K562 treated with DMSO at 1 percent for 4 hours (cell line): Measurements from ENCODE around the gene TMEM179B. TPM values are rescaled to one million over a fixed set of nuclear protein-coding genes. Genes with fewer than 3 reads are reported as not detected.

Experiments used
- total RNA-seq: library from RNA; unstranded; fragments of 300-600 nt; gene quantifications from 2 replicates; pipeline ENCODE4 v1.2.3, GENCODE V29; 2022; ENCODE audit not compliant: insufficient read depth

The TMEM179B gene, protein sequence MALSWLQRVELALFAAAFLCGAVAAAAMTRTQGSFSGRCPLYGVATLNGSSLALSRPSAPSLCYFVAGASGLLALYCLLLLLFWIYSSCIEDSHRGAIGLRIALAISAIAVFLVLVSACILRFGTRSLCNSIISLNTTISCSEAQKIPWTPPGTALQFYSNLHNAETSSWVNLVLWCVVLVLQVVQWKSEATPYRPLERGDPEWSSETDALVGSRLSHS
- total RNA-seq = 36.4 and 44.9 TPM in 2 replicates

DNA sequence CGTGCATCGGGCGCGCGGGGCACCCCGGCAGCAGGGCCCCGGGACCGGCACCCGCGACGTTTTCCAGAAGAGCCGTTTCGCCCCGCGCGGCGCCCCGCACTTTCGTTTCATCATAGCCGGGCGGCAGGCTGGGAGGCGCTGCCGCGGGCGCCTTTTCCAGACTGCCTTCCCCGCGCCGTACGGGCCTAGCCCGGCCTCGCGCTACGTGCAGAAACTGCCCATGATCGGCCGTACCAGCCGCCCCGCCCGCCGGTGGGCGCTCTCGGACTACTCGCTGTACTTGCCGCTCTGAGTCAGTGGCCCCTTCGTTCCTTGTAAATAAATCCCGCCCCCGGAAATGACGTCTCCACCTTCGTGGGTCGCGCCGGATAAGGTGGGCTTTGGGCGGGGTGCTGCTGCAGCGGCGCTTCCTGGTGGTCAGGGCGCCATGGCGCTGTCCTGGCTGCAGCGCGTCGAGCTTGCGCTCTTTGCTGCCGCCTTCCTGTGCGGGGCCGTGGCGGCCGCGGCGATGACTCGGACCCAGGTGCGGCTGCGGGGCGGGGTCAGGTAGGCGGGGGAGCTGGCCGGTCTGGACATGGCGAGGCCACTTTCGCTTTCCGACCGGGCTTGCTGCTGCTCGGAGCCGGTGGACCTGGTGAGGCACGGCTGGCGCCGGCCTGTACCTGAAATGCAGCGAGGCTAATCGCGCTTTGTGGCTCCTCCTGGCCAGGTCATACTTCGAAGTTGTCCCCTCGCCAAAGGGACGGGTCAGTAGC is at the start of gene TMEM179B:
TMEM179B (plus strand) TSS at position 398 of the 755 bp plus-strand sequence; CDS start at position 428, 30 bp downstream.

DNA sequence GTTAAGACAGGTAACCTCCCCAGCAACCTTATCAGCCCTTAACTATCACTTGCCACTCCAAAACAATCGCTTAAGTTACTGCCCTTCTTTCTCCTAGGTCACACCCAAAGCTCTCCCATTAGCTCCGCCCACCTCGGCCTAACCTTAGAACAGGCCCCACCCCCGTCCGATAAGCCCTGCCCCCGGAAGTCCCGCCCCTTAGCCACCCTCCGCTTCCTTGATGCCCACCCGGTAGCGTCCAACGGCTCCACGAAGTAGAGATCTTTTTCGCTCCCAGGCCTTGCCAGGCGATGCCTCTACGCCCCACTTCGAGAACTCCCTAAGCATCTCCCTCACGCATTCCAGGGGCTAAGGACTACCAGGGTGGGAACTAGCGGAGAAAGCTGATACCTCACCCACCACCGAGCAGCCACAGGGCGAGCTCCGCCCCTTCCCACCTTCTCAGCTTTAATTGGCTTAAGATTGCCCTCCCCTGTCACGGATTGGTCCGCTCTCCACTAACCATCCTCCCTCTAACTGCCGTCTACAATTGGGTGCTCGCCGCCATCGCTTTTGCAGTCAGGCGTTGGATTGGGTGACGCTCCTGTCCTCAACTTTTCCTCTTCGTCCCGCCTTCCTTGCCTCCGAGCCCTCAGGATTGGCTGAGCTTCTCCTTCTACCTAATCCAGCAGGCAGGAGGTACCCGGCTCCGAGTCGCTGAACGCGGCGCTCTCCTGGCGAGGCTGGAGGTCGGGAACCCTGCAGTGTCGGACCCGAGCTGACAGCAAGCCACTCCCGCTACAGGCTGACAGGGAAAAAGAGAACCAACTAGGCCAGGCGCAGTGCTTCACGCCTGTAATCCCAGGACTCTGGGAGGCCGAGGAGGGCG is 33.2 kb upstream of the TMEM179B start, which contains the start of gene ZBTB3:
ZBTB3 (minus strand) TSS at position 425 of the 868 bp plus-strand sequence. CDS start 496 bp downstream, outside the sequence.

DNA sequence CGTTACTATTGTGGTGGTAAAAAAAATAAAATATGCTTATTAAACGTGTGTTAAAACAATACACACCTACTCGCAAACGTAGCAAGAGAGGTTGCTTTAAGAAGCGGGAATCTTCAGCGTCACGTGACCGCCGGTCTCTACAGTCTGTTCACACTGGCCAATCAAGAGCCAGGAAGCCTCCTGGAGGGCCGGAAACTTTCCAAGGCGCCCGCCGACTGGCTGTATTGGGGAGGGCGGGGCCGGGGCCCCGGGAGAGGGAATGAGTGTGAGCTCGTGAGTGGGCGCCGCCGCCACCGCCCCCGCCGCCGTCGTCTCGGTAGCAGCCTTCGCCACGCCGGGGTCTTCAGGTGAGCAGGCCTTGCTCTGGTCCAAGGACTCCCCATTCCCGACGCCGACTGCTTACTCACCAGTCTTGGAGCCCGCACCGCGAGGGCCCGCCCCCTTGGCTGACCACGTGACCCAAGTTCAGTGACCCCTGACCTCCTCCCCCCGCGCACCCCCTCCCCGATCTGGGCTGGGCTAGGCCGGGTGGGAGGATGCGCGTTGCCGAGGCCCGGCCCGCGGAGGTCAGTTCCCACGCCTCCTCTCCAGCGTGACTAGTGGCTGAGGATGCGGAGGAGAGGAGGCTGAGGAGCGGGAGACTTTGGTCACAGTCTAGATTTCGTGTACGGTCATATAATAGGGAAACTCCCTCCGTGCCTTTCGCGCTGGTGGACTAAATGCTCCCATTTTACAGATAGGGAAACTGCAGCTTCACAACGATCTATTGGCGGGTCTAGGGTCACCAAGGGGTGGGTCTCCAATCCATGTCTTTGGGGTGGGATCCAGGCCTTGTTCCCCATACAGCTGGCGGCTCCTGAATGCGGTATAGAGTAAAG is 15.8 kb upstream of the TMEM179B start, which contains the start of gene TAF6L:
TAF6L (plus strand) TSS at position 253 of the 878 bp plus-strand sequence. CDS start 4,388 bp downstream, outside the sequence.

DNA sequence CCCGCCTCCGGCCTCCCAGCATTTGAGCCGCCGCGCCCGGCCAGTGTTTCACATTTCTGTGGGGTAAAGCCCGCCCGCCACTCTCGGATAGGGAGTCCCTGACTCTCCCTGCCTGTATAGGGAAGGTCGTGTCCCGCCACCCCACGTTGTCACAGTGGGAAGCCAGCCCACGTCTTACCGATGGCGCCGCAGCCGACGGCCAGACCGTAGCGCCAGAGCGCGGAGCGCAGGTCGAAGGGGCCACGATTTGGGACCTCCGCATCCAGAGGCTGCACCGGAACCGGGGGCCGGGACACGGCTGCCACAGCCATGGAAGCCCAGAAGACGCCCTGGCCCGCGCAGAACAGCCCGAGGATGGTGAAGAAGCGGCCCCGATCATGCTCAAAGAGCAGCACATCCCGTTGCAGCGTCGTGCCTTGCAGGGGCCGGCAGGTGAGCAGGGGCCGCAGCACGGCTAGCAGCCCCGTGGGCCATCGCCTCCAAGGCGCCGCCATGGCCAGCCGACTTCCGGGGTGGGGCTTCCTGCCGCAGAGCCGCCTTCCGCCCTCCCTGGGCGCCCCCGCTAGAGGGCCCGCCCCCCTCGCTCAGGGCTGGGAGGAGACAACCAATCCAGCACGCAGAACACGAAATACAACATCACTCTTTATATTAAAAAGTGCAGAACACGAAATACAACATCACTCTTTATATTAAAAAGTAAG is 4.4 kb downstream of the TMEM179B start, which contains the start of gene TMEM223:
TMEM223 (minus strand) TSS at position 506 of the 701 bp plus-strand sequence; CDS start at position 494, 12 bp downstream.

DNA sequence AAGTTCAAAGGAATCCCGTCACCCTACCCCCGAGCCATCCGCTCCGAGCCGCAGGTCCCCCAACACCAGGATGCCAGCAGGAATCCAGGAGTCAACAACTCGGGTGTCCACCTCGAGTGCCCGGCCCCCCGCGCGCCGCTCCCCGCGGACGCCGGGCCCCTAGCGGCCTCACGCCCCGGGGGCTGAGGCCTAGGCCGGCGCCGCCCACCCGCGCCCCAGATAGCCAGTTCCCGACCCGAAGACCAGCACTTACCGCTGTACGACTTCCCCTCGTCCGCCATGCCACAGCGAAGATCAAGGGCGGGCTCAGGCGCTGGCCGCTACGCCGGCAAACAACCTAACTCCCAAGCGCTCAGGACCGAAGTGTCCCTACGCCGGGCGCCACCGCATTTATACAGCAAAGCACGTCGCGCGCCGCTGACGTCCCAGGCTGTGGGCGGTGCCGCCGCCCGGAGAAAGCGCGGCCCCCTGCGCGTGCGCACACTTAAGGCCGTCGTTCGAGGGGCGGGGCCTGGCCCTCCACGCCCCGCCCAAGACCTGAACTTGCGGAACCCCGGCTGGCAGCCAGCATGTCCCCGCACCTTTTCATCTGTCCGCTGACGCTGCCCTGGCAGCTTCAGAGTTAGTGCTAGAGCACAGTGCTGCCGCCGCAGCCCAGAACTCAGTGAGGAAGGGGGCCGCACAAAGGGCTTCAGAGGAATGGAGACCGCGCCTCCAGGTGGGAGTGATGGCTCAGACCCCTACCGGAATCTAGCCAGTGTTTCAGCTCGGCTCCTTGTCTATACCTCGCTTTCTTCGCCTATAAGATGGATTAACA is 18.1 kb downstream of the TMEM179B start, which contains the start of gene NXF1:
NXF1 (minus strand) TSS at position 365 of the 817 bp plus-strand sequence; CDS start at position 281, 84 bp downstream.

DNA sequence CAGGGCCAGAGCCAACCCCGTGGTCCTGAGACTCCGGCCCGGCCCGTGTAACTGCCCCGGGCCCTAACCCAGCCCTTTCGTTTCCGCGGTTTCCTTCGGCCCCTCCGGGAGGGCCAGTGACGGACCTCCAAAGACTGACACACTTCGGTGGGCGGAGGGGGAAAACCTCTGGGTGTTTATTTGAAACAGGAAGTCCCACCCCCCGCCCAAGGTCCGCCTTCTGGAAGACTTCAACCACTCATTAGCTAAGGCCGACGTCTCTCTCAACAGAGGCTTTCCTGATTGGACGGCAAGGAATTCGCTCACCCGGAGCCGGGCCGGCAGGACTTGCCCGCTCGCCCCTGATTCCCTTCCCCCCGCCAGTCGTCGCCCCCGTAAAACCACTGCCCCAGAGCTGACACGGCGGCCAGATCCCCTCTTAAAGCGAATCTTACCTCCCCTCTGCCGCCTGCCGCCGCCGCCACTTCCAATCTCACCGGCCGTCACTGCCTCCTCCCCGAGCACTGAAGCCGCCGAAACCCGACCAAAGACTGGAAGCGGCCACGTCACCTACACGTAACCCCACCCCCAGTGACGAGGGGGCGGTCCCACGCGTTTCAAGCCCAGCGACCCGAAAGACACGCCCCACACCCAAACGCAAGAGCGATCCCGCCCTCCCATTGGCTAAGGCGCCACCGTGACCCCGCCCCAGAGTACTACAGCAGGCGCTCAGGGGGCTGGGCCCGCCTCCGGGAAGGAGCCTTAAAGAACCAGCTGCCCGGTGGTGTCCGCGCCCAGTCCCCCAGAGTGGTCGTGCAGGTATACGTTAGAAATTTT is 44.5 kb downstream of the TMEM179B start, which contains the start of gene STX5:
STX5 (minus strand) TSS at position 532 of the 816 bp plus-strand sequence. CDS start 808 bp downstream, outside the sequence.

DNA sequence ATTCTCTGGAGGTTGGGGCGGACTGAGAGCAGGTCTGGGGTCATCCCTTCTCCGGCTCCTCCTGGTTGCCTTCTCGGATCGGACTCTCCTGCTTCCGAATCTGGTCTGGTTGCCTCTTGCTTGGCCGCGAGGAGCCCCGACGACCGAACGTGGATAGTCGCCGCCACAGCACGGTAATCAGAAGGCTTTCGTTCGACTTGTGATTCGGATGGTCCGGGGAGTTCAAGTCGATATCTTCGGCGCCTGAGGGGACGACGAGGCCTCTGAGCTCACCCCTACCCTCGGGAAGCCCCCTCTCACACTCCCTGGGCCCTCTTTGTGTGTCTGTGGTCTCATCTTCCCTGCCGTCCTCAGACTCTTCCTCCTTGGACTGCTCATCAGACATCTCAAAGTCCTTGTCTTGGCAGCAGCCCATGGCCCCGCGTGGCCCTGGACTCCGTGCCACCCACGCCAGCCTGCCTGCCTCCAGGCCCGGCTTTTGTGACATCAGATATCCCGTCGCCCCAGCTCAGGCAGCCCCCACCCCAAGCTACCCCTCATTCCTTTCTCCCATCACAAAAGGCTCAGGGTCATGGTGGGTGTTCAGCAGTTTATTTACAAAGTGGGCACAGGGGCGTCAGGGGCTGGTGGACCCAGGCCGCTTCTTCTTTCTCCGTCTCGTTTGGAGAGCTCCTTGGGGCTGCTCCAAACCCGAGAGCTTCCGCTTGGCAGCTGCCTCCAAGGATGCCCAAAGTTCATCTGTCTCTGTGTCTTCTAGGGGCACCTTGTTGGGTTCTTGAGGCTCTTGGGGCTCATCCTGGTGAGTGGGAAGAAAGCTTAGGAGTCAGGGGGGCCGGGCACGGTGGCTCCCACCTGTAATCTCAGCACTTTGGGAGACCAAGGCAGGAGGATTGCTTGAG is 45.4 kb downstream of the TMEM179B start, which contains the start of gene TEX54:
TEX54 (minus strand) TSS at position 506 of the 899 bp plus-strand sequence.

DNA sequence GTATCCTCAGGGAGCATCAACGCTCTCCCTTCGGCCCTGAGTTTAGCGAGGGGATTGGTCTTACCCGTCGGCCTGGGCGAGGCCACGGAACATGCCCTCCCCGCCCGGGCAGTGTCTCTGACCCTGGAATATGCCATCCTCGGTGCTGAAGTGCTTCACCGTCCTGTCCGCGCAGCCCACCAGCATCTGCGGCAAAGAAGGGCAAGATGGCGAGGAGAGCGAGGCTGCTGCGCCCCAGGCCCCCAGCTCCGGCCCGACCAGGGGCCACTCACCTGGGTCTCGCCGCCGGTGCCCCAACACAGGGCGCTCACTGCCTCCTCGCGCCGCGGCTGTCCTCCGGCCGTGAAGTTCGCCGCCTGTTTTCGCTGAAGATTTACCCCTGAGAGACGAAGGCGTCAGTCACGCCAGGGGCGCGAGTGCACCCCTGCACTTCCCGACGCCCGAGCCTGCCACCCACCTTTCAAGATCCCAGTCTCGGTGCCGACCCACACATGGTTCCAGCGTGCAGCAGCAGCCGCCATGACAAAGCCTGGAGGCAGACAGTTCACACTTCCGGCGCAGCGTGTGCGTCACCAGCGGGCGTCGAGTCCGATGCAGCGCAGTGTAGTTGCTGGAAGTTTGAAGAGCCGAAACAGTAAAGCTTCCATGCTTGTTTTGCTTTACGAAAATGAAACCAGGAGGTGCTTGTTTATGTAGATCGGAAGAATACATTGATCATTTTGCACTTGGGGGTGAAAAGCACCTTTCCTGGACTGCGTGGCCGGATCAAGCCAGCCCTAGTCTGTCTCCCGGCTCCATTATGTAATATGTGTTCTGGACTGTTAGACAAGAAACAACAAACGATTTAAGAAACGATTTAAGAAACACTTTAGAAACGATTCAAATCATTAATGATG is 52.1 kb downstream of the TMEM179B start, which contains the start of gene WDR74:
WDR74 (minus strand) TSS at position 541 of the 896 bp plus-strand sequence; CDS start at position 521, 20 bp downstream.

Other genes starting within 250 kb of the TMEM179B start
- 34.9 and 54.7 TPM in 2 replicates for gene AHNAK, start 240.6 kb upstream of the TMEM179B start, total RNA-seq
- 4,119 and 4,134 TPM in 2 replicates for gene EEF1G, start 213.5 kb upstream of the TMEM179B start, total RNA-seq
- 15.8 and 16.5 TPM in 2 replicates for gene TUT1, start 195.9 kb upstream of the TMEM179B start, total RNA-seq
- 79.1 and 104 TPM in 2 replicates for gene MTA2, start 185.5 kb upstream of the TMEM179B start, total RNA-seq
- 39.0 and 40.6 TPM in 2 replicates for gene EML3, start 174.6 kb upstream of the TMEM179B start, total RNA-seq
- 0.71 and 2.2 TPM in 2 replicates for gene ROM1, start 174.1 kb upstream of the TMEM179B start, total RNA-seq
- 80.5 and 90.3 TPM in 2 replicates for gene B3GAT3, start 165.4 kb upstream of the TMEM179B start, total RNA-seq
- 276 and 311 TPM in 2 replicates for gene GANAB, start 140.8 kb upstream of the TMEM179B start, total RNA-seq
- 20.2 and 24.0 TPM in 2 replicates for gene INTS5, start 134.1 kb upstream of the TMEM179B start, total RNA-seq
- gene C11orf98, start 122.2 kb upstream of the TMEM179B start, total RNA-seq = 105 and 114 TPM in 2 replicates
- 12.7 and 27.2 TPM in 2 replicates for gene CSKMT, start 122.1 kb upstream of the TMEM179B start, total RNA-seq
- 12.2 and 17.2 TPM in 2 replicates for gene UQCC3, start 115.7 kb upstream of the TMEM179B start, total RNA-seq
- 4.8 and 5.5 TPM in 2 replicates for gene LBHD1, start 115.1 kb upstream of the TMEM179B start, total RNA-seq
- gene UBXN1, start 108.3 kb upstream of the TMEM179B start, total RNA-seq = 282 and 316 TPM in 2 replicates
- 0.48 and 1.6 TPM in 2 replicates for gene LRRN4CL, start 97.9 kb upstream of the TMEM179B start, total RNA-seq
- 43.9 and 45.1 TPM in 2 replicates for gene BSCL2, start 80.0 kb upstream of the TMEM179B start, total RNA-seq
- gene GNG3, start 79.7 kb upstream of the TMEM179B start, total RNA-seq = 2.4 TPM in 1 of 2 replicates, not detected in the other
- 26.6 and 32.3 TPM in 2 replicates for gene HNRNPUL2, start 59.9 kb upstream of the TMEM179B start, total RNA-seq
- 35.6 and 36.5 TPM in 2 replicates for gene TTC9C, start 58.9 kb upstream of the TMEM179B start, total RNA-seq
- gene ZBTB3, start 33.2 kb upstream of the TMEM179B start, total RNA-seq = 1.4 and 6.0 TPM in 2 replicates
- 138 and 166 TPM in 2 replicates for gene POLR2G, start 25.8 kb upstream of the TMEM179B start, total RNA-seq
- gene TAF6L, start 16.0 kb upstream of the TMEM179B start, total RNA-seq = 23.2 and 49.9 TPM in 2 replicates
- 15.3 and 18.4 TPM in 2 replicates for gene TMEM223, start 4.6 kb downstream of the TMEM179B start, total RNA-seq
- gene NXF1, start 18.0 kb downstream of the TMEM179B start, total RNA-seq = 76.4 and 111 TPM in 2 replicates
- 63.1 and 77.8 TPM in 2 replicates for gene STX5, start 44.6 kb downstream of the TMEM179B start, total RNA-seq
- not detected in 2 replicates for gene TEX54, start 45.4 kb downstream of the TMEM179B start, total RNA-seq
- gene WDR74, start 52.2 kb downstream of the TMEM179B start, total RNA-seq = 48.1 and 51.9 TPM in 2 replicates
- 397 and 441 TPM in 2 replicates for gene SLC3A2, start 93.5 kb downstream of the TMEM179B start, total RNA-seq
- gene CHRM1, start 134.0 kb downstream of the TMEM179B start, total RNA-seq = not detected in 2 replicates
- not detected in 2 replicates for gene SLC22A6, start 197.6 kb downstream of the TMEM179B start, total RNA-seq
- gene SLC22A8, start 228.4 kb downstream of the TMEM179B start, total RNA-seq = not detected in 2 replicates